ENCODE data around the gene CPLX4.

GRCh38 chr18:59340312-59340711, 21.9 kb upstream of the CPLX4 start:
- TF ChIP-seq EZH2 (IDR thresholded peaks at IDR 0.05; ENCODE audit: borderline replicate concordance, insufficient read depth, low read depth, low read length, poor library complexity, severe bottlenecking) = no peak
- TF ChIP-seq CTCF (IDR thresholded peaks at IDR 0.05) = no peak

Measured in B cell (primary cell).